ENCODE measurements around the gene AGTR1.
"Not testable (repeated sequence)": the region's sequence is repeated elsewhere in the genome, so short reads cannot be mapped to it uniquely, and the experiment has no call there.

AGTR1 gene

DNA sequence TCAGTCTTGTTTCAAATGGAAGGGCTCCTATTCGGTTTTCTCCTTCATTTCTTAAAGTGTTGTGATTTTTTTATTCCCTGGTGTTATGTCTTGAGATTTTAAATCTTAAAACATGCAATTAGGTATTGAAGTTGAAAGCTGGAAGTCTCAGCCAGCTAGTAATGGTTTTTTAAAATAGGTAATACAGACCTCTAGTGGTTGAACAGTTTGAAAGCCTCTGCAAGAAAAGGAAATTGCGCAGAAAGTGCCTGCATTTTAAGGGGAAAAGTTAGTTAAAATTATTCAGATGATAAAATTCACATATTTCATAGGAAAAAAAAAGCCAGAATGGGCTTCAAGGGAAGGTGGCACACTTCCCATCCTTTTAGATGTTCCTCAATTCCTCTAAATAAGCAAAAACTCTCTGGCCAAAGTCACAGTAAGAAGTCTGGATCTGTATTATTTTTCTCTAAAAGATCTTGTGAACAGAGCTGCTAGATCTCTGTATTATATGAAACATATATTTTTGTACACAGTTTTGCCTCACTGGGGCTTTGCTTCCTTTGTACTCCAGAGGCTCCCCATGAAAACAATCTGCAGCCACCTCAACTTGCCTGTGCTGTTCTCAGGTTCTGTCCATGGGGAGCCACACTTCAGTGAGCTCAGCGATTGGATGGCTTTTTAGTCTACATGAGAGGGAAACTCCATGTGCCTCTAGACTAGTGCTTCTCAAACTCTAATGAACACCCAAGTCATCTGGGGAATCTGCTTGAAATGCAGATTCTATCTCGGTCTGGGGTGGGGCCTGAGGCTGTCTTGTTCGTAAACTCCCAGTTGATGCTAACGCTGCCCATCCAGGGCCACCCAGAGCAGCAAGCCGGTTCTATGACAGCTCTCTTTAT is 21.5 kb downstream of the AGTR1 start:
- DNase-seq, result peak; percentile 17

DNA sequence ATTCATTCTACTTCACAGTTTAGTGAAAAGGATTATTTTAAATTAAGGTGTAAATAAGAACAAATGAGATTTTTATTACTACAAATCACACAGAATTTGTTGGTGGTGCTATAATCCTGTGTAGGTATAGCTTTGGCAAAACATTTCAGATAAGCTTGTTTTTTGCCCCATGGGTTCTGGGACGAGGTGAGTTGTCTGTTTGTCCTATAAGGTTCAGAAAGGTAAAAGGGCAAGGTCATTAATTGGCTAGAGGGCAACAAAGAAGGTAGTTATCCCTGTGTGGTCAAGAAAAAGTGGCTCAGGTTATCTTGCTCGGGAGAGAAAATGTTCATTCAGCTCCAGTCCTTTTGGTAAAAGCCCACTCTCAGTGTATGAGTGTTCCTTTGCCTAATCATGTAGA is 23.2 kb downstream of the AGTR1 start:
- no peak for DNase-seq

DNA sequence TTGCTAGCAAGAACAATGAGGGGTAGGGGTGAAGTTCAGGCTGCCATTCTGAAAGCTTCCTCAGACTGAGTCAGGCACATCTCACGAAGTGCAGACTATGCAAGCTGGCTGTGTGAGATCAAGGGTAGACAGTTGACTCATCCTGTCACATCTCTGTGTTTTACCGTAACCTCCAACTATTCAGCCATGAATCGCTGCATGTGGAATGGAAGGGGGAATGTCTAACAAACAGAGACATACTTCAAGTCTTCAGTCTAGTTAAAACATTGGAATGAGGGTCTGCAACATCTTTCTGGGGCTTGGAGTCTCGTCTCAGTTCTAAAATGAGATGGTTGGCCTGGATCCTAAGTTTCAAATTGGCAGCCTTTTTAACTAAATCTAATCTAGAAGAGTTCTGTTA is 25.9 kb downstream of the AGTR1 start:
- DNase-seq, result no peak

DNA sequence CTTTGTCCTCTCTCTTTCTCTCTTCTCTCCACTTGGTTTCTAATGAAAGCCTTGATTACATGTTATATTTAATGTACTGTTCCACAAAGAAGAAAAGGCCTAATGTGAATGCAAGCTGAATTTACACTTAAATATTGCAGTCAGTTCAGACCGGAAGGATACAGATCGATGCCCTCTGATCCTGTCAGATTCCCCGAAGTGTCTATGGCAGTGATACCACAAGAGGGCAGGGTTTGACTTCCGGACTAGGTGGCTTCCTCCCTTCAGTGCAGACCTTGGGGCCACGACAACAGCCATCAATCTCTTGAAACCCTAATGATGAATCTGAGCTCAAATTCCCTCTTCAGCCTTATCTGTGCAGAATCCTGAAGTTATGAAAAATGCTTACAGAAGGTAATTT is 29.5 kb downstream of the AGTR1 start:
- DNase-seq, result peak; percentile 73

DNA sequence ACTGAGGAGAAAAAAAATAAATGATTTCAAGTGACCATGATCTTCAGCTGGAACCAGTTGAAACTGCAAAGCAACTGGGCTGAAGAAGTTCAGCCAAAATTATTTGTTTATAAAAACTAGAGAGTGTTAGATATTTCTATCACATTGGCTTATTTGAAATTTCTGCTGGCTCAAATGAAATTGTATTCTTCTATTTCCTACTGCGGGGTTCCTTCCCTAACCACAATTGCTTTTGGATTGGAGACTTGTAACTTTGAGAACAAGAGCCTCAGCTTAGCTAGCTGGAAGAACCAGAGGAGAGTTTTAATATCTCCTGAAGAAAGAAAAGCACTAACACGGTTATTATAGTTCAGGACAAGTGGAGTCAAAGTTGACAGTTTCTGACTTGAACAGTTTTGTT is 31.1 kb downstream of the AGTR1 start:
- DNase-seq, result no peak

DNA sequence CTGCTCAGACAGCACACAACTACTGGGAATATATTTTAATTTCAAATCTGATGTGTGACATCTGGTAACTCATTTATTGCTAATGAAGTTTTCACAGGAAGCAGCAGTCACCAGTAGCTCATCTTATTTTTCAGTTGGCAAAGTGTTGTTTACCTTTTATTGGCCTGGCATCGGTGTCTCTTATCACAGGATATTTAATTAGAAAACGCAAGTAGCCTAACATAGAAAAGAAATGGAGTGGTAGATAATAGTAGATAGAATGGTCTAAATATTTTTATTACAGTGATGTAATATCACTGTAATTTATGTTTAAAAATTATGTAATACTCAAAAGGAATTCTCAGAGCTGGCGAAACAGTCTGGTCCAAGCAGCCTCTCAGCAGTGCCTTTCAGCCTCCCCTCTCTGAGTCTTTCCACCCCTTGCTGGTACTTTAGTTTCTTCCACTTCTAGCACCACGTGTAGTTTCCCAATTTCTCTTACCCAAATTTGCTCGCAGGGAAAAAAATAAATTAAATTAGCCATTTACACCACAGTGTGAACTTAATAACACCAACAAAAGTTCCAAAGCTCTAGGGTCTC is 31.9 kb downstream of the AGTR1 start:
- DNase-seq, result no peak

DNA sequence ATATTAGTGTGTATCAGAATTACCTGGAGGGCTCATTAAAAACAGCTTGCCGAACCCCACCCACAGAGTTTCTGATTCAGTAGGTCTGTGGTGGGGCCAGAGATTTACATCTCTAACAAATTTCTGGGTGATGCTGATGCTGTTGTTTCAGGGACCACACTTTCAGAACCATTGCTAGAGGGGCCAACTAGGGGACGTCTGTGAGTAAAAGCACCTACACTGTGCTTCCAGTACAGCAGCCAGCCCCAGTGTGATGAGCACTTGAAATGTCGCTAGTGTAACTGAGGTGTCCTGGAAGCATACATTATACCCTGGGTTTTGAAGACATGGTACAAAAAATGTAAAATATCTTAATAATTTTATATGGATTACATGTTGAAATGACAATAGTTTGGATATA is 33.0 kb downstream of the AGTR1 start:
- DNase-seq, result no peak

DNA sequence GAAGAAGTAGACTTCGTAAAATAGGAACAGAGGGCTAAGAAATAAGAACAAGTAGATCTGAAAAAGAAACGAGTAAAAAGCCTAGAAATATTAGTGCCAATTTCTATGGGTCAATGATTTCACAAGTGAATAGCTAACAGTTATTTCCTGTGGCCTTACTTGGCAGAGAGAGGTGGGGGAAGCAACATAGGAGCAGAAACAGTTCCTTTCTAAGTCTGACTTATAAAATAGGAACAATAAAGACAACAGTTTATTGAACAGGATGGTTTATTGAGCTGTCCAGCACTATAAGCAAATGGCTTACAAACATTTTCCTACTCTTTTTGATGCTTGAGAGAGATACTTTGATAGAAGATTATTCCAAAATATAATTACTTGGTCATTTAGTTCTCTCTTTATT is 37.9 kb downstream of the AGTR1 start:
- DNase-seq, result no peak

DNA sequence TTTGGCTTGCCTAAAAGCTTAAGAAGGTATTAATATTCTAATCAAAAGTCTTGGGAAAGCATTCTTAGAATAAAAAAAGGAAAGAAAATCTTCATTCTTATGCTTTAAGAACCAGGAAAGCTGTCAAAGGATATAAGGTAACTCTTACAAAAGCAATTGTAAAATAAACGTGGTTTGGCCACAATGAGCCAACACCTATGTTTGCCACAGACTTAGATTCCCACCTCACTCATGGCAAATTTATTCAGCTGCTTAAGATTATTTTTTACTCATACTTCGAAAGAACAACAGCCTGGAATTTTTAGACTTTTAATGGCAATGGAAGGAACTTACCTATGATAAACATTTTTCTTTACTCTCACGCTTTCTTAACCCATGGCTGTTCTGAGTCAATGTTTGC is 38.4 kb downstream of the AGTR1 start:
- DNase-seq, result no peak

DNA sequence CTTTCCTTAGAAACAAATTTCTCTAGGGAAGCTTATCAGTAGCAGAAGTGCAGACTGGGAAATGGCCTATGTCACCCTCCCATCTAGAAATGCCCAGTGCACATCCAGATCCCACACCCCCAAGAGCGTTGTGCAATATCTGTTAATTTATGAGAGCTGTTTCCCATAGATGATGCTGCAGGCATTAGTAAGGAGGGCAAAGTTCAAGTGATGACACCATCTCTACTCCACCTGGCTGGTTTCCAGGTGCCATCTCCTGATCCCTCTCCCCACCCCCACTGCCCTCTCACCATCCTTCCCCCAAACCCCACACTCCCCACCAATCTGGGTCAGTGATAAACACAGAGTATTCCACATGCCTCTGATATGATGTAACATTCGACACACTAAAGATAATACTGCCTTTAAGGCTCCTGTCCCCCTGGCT is 39.4 kb downstream of the AGTR1 start:
- DNase-seq, result no peak

DNA sequence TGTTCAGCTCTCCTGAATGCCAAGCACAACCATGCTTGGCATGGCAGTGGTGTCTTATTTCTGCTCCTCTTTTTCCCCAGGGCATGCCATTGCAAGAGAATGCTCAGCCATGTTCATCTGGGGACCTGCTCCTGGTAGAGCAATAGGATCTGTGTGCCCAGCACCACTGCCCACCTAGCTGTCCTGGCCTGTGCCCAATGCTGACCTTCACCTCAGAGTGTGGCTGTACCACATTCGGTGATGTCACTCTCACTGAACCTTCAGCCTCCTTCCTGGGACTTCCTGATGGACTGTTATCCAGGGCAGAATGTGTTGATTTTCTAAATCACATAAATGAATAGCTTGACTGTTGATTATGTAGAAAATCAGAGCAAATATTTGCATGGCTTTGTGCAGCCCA is 42.0 kb downstream of the AGTR1 start:
- DNase-seq, result no peak

DNA sequence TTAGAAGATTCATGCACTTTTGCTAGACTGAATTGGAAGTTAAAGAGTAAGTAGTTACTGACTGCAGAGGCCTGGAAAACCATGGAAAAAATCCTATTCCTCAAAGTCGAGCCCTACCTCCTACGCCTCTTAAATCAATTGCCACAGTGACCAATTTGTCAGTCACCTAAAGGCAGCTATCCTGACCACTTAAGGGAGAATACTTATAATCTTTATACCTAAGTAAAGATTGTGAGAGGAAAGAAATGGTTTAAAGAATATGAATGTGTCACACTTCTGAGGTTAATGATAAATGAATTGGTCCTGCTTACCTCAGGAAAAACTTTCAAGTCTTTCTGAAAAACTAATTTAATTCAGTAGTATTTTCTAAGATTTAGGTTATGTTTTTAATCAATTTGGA is 42.6 kb downstream of the AGTR1 start:
- no peak for DNase-seq

DNA sequence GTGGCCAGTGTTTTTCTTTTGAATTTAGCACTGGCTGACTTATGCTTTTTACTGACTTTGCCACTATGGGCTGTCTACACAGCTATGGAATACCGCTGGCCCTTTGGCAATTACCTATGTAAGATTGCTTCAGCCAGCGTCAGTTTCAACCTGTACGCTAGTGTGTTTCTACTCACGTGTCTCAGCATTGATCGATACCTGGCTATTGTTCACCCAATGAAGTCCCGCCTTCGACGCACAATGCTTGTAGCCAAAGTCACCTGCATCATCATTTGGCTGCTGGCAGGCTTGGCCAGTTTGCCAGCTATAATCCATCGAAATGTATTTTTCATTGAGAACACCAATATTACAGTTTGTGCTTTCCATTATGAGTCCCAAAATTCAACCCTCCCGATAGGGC is 43.5 kb downstream of the AGTR1 start:
- no peak for DNase-seq

DNA sequence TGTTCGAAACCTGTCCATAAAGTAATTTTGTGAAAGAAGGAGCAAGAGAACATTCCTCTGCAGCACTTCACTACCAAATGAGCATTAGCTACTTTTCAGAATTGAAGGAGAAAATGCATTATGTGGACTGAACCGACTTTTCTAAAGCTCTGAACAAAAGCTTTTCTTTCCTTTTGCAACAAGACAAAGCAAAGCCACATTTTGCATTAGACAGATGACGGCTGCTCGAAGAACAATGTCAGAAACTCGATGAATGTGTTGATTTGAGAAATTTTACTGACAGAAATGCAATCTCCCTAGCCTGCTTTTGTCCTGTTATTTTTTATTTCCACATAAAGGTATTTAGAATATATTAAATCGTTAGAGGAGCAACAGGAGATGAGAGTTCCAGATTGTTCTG is 44.4 kb downstream of the AGTR1 start:
- no peak for DNase-seq

DNA sequence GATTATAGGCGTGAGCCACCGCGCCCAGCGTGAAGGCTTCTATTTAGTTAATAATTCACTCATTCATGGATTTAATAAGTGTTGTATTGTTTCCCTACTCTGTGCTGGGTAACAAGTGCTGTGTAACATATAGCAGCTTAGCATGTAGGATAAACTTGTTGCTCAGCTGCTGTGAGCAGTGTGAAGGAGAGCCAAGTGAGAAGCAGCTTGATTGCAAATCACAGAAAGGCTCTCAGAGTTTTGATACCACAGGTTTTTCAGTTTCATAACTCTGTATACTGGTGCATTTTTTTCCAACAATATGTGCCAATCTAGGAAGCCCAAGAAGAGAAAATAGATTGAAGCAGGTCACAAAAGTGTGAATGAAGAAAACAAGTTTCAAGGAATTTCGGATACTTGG is 48.4 kb downstream of the AGTR1 start:
- no peak for DNase-seq

DNA sequence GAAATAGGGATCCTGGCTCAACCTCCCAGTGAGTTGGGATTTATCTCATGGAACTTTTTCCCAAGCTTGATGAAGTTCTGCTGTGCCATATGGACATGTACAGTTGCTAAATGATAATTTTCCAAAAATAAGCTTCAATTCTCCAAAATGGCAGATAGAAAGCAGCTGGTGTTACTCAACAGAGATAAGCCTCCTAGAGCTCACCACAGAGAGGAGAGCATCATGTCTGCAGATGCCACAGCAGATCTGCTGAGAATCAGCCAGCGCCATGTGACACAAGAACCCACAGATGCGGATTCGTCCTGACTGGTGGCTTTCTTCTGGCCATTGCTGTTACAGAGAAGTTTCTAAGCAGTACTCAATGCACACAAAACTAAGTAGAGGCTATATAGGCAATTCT is 50.6 kb downstream of the AGTR1 start:
- peak; percentile 87 for DNase-seq

DNA sequence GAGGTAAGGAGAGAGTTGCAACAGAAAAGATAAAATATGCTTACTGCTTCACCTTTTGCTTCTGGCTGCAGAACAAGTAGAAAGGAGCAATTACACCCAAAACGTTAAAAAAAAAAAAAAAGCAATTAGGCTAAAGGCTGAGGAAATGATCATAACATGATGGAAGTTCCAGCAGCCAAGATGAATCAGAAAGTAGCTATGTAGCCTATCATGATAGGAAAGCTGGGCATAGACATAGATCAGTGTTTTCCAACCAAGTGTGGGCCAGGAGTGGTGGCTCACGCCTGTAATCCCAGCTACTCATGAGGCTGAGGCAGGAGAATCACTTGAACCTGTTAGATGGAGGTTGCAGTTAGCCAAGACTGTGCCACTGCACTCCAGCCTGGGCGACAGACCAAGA is 52.6 kb downstream of the AGTR1 start:
- DNase-seq, result no peak

DNA sequence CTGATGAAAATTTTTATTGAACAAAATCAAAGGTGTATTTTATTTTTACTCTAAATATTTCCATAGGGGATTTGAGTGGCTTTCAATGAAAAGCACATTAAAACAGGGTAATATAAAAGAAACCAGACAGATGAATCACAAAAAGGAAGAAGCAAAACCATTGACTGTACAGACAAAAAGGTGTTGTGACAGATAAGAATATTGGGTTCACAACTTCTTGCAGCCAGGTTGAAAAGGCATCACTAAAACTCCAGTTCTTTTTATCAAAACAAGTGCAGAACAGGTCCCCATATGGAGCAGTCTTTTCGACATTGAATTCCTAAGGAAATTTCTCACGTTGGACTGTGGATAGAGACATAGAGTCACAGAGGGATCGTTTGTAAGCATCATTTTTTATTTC is 53.8 kb downstream of the AGTR1 start:
- peak; percentile 12 for DNase-seq

DNA sequence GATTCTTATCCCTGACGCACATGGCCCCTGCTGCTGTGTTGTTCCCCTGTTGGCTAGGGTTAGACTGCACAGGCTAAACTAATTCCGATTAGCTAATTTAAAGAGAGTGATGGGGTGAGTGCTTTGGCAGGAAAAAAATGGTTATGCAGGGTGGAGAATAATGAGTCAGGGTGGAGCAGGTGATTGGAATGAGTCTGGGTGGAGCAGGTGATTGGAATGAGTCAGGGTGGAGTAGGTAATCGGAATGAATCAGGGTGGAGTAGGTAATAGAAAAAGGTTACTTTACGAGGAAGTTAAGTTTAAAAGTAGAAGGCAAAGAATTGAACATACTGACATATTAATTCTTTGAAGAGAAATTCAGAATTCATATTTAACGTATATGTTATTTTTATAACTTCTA is 55.7 kb downstream of the AGTR1 start:
- not testable (repeated sequence) for DNase-seq

DNA sequence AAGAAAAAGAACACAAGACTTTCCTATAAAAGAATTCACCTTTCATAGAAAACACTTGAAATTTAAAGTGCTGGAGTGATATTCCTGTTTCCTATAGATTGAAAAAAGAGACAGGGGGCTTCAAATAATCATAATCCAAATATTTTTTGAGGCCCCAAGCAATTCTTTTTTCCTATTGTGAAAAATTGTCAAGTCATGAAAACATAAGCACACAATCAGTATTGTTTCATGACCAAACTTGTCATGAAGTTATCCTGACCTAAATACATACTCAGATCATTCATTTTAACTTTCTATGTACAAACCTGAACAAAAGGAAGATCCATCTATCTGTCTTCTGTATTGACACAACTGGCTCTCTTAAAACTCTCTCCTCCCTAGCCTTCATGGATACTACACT is 57.9 kb downstream of the AGTR1 start:
- no peak for DNase-seq

DNA sequence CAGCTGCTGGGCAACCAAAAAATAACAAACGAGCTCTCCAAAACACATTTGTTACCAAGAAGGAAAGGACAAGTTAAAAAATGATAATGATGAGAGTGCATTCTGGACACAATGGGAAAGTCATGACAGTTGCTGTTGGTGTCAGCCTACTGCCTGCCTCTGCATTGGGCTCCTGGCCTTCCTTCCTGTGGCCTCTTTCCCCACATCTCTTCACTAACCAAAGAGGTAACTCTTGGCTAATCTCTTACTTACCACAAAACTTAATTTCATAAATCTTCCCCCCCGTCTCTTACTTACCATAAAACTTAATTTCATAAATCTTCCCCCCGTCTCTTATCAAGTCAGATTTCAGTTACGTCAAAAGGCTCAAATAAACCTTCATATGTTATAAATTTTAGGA is 58.6 kb downstream of the AGTR1 start:
- no peak for DNase-seq

DNA sequence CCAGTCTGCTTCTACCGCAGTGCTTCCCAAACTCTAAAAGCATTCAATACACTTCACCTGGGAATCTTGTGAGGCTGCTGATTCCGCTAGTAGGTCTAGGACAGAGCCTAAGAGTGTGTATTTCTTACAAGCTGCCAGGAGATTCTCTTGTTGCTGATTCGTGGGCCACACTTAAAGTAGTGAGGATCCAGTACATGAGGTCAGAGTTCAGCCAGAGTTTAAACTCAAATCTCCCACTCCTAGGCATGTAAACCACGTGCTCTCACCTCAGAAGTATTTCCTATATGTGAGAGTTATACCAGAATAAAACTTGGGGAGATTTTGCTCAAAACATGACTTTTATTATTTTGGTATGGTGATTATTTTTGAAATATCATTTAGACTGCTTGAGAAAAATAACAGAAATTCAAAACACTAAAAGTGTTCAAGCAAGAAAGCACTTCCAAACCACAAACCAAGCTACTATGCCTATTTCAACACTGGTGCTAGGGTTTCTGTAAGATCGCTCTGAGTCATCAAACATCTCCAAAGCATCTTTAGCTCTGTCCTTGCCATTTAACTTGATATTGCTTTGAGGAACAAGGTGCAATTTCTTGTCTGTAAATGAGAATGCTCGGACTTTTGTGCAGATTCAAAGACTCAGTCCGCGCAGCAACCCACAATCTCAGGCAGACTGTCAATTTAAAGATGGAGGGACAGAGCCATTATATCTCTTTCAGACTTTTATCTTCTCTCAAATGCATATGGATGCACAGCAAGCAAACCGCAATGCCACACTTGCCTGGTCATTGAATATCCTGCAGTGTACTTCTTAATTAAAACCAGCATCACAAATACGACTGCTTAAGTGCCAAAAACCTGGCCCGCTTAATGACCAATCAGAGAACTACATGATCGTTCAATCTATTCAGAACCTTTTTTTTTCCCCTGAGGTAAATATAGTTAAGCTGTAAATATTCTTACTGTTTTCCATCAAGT is 59.8 kb downstream of the AGTR1 start:
- peak; percentile 19 for DNase-seq

DNA sequence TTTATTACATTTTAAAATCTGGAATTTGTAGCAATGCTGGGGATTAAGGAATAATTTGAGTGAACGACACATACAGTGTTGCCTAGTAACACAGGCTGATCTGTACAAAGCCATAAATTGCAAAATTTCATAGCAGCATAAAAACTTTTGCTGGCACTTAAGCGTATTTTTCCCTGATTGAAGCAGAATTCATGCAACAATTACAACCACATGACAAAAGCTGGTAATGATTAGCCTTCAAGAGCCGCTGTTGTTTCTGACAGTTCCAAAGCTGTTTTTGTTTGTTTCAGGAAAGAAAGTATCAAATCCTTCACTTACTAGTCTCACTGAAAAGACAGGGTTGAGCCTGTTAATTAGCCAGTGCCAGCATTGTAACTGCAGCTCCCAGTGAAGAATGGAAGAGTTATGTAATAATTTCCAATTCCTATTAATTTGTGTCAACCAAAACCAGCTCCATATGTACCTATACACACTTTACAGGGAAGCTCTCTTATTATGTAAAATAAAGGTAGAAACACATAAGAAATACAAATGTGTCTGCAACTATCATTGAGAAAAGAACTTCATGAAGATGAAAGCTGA is 60.7 kb downstream of the AGTR1 start:
- no peak for DNase-seq

Data from hematopoietic multipotent progenitor cell treated with erythropoietin and hydrocortisone succinate and interleukin-3 and kit ligand, for 8 days (in vitro differentiated cells).